GM12878 (cell line): ENCODE data around the gene AKAP9. TPM values are rescaled to one million over a fixed set of nuclear protein-coding genes. Genes with fewer than 3 reads are reported as not detected.
A peak's percentile ranks its signal among the peaks of the same experiment; 100 is the strongest.

Experiments
- ATAC-seq: fragments of 200-7000 bp; cut with Tn5 transposase; 3 replicates; pipeline ENCODE4 v1.9.1; 2020; ENCODE audit warnings: mild to moderate bottlenecking, moderate library complexity
- BruUV-seq: library from RNA; stranded (reverse); fragments of 400-500 nt; replicated peaks from 2 replicates; lab custom pipeline; 2021; lab: Mats Ljungman, UMichigan
- CTCF ChIA-PET: fragments of 300-600 bp; sonication (Branson Sonifier 250); formaldehyde crosslinking; extraction: SDS; loops from one replicate; lab custom pipeline; 2021; ENCODE audit warnings: inconsistent platforms; lab: Yijun Ruan, JAX
- POLR2A ChIA-PET: fragments of 350-600 bp; formaldehyde crosslinking; extraction: SDS; loops from one replicate; lab custom pipeline; 2021; ENCODE audit warnings: inconsistent platforms; lab: Charles Lee
- RAD21 ChIA-PET: fragments of 300-600 bp; sonication (Branson Sonifier 250); formaldehyde crosslinking; loops from one replicate; lab custom pipeline; 2023; ENCODE audit warnings: antibody characterized with exemption; ENCODE audit not compliant: unreplicated experiment; lab: Charles Lee
- SMC1A ChIA-PET: fragments of 300-600 bp; sonication (Branson Sonifier 250); formaldehyde crosslinking; loops from one replicate; lab custom pipeline; 2023; ENCODE audit not compliant: unreplicated experiment, uncharacterized antibody; lab: Charles Lee
- DNase-seq: peaks from one replicate; pipeline ENCODE4 v3.0.0-alpha.2; 2011; ENCODE audit warnings: low read depth, low spot score
- FAIRE-seq: peaks from 3 replicates; lab custom pipeline; 2011; peaks lifted over from hg19 to GRCh38; lab: Jason Lieb, UNC
- H2AFZ ChIP-seq: 2 replicates; pipeline ENCODE4 v1.6.0; 2011; ENCODE audit warnings: low read depth, low read length, control low read depth; ENCODE audit not compliant: control insufficient read depth
- H3K27ac ChIP-seq: 2 replicates; pipeline ENCODE4 v1.5.1; 2011; ENCODE audit warnings: control low read depth; ENCODE audit not compliant: control insufficient read depth, insufficient read depth
- H3K27me3 ChIP-seq, 2 experiments: replicated peaks in 1 of 2; 2 replicates each; pipeline versions ENCODE4 v1.6.0 to v1.6.1; 2011; ENCODE audit warnings: low read length in 1 of 2; ENCODE audit not compliant: control insufficient read depth in 2 of 2, insufficient read depth in 2 of 2
- H3K36me3 ChIP-seq, 2 experiments: 2 replicates each; pipeline ENCODE4 v1.5.1; 2011; ENCODE audit warnings: low read length in 1 of 2; ENCODE audit not compliant: control insufficient read depth in 2 of 2, insufficient read depth in 2 of 2
- H3K4me1 ChIP-seq: 2 replicates; pipeline ENCODE4 v1.6.1; 2011; ENCODE audit warnings: mild to moderate bottlenecking, low read length, moderate library complexity, mixed read lengths; ENCODE audit not compliant: control insufficient read depth, insufficient read depth
- H3K4me2 ChIP-seq: 2 replicates; pipeline ENCODE4 v1.6.0; 2011; ENCODE audit warnings: control low read depth; ENCODE audit not compliant: control insufficient read depth, insufficient read depth
- H3K4me3 ChIP-seq: fragments of 200-600 bp; sonication (generic); 2 replicates; pipeline ENCODE4 v1.5.1; 2016
- H3K79me2 ChIP-seq: 2 replicates; pipeline ENCODE4 v1.6.0; 2011; ENCODE audit warnings: low read length; ENCODE audit not compliant: control insufficient read depth, insufficient read depth
- H3K9ac ChIP-seq: 2 replicates; pipeline ENCODE4 v1.8.0; 2011; ENCODE audit warnings: low read length, control low read depth, mixed read lengths; ENCODE audit not compliant: control insufficient read depth, insufficient read depth
- H3K9me3 ChIP-seq: replicated peaks from 3 replicates; pipeline ENCODE4 v1.5.1; 2011; ENCODE audit warnings: mild to moderate bottlenecking, low read length; ENCODE audit not compliant: control insufficient read depth, insufficient read depth
- H4K20me1 ChIP-seq: 2 replicates; pipeline ENCODE4 v1.6.0; 2011; ENCODE audit not compliant: control insufficient read depth, insufficient read depth
- BHLHE40 ChIP-seq, 2 experiments: fragments of 450-650 bp in 1 of 2; IDR thresholded peaks; 2 replicates each; pipeline ENCODE4 v1.6.1; 2011 to 2017; ENCODE audit warnings: low read depth in 2 of 2, borderline replicate concordance in 1 of 2, improper control_type of control experiment in 1 of 2, low read length in 1 of 2, mild to moderate bottlenecking in 1 of 2
- CREM ChIP-seq: IDR thresholded peaks from 2 replicates; pipeline ENCODE4 v1.6.1; 2014; ENCODE audit warnings: antibody characterized with exemption, low read depth
- E2F8 ChIP-seq: fragments of 450-650 bp; IDR thresholded peaks from 2 replicates; pipeline ENCODE4 v1.6.1; 2018; ENCODE audit warnings: mild to moderate bottlenecking, low read depth, moderate library complexity; ENCODE audit not compliant: partially characterized antibody
- ELK1 ChIP-seq: IDR thresholded peaks from 2 replicates; pipeline ENCODE4 v1.6.1; 2012; ENCODE audit warnings: low read depth, low read length, improper control_type of control experiment
- HDAC6 ChIP-seq: fragments of 200-600 bp; sonication (generic); IDR thresholded peaks from one replicate; pipeline ENCODE4 v1.8.0; 2017; ENCODE audit warnings: antibody characterized with exemption; ENCODE audit not compliant: unreplicated experiment
- NFIC ChIP-seq: IDR thresholded peaks from 2 replicates; pipeline ENCODE4 v1.6.1; 2012; ENCODE audit warnings: low read depth, mild to moderate bottlenecking, inconsistent platforms, low read length, moderate library complexity
- NFYB ChIP-seq: IDR thresholded peaks from 2 replicates; pipeline ENCODE4 v1.6.1; 2011; ENCODE audit warnings: low read depth, mild to moderate bottlenecking, low read length, improper control_type of control experiment, moderate library complexity; ENCODE audit not compliant: insufficient read depth
- PAX8 ChIP-seq: fragments of 450-650 bp; IDR thresholded peaks from 2 replicates; pipeline ENCODE4 v1.6.1; 2017; ENCODE audit warnings: mild to moderate bottlenecking, moderate library complexity
- RAD21 ChIP-seq: IDR thresholded peaks from 2 replicates; pipeline ENCODE4 v1.6.1; 2011; ENCODE audit warnings: mild to moderate bottlenecking, low read depth, low read length, moderate library complexity; ENCODE audit not compliant: insufficient read depth
- RUNX3 ChIP-seq: IDR thresholded peaks from 2 replicates; pipeline ENCODE4 v1.6.1; 2012; ENCODE audit warnings: low read length, inconsistent platforms
- SUZ12 ChIP-seq: fragments of 200-600 bp; sonication (generic); IDR thresholded peaks from one replicate; pipeline ENCODE4 v1.6.1; 2018; ENCODE audit warnings: antibody characterized with exemption, mild to moderate bottlenecking; ENCODE audit not compliant: unreplicated experiment
- TBL1XR1 ChIP-seq: IDR thresholded peaks from 2 replicates; pipeline ENCODE4 v1.6.1; 2012; ENCODE audit warnings: low read depth, low read length, improper control_type of control experiment
- TCF3 ChIP-seq: IDR thresholded peaks from 2 replicates; pipeline ENCODE4 v1.6.1; 2012; ENCODE audit warnings: low read depth, mild to moderate bottlenecking, low read length, borderline replicate concordance; ENCODE audit not compliant: insufficient read depth
- ZBTB40 ChIP-seq: fragments of 450-650 bp; IDR thresholded peaks from 2 replicates; pipeline ENCODE4 v1.6.1; 2016; ENCODE audit warnings: mild to moderate bottlenecking, moderate library complexity, borderline replicate concordance
- ZNF274 ChIP-seq: IDR thresholded peaks from one replicate; pipeline ENCODE4 v1.8.0; 2011; ENCODE audit not compliant: insufficient read length, insufficient read depth
- WGBS: methylation state at CpG from one replicate; pipeline ENCODE4 v1.1.6; 2016; ENCODE audit warnings: low lambda C conversion rate; ENCODE audit not compliant: insufficient replicate concordance, insufficient coverage; ENCODE audit errors: missing lambda C conversion rate; 5-methylcytosine and 5-hydroxymethylcytosine counted together
- in situ Hi-C: fragments of 300-500 bp; cut with MboI; formaldehyde crosslinking; loops from 9 replicates; pipeline ENCODE4 v1.14.3; 2018; ENCODE audit warnings: mixed read lengths
- intact Hi-C: fragments of 100-400 bp; cut with micrococcal nuclease; formaldehyde crosslinking; loops from one replicate; pipeline ENCODE4 v1.14.2; 2022; ENCODE audit not compliant: unreplicated experiment
- polyA plus RNA-seq, 11 experiments: library from polyadenylated mRNA; depleted of rRNA in 4 of 11; unstranded in 6 of 11; stranded (reverse) in 5 of 11; fragments of >200 nt; fragmentation: Nextera tagmentation in 4 of 11; fragmentation: Illumina TruSeq in 1 of 11; extraction: Ambion mirVana in 4 of 11; extraction: Trizol in 1 of 11; gene quantifications; 1 replicate in 1 of 11; 2 replicates in 10 of 11; pipeline versions ENCODE4 v1.2.1 to v1.2.3, GENCODE V29; 2011 to 2016; ENCODE audit warnings: inconsistent platforms in 2 of 11, missing spikeins in 2 of 11, low read depth in 1 of 11
- total RNA-seq, 4 experiments: library from RNA; depleted of rRNA in 3 of 4; stranded (reverse); fragments of >200 nt in 3 of 4; fragmentation: Illumina TruSeq in 1 of 4; extraction: Trizol in 1 of 4; gene quantifications; 2 replicates each; pipeline versions ENCODE4 v1.2.1 to v1.2.3, GENCODE V29; 2013 to 2021

Gene AKAP9
- total and polyA plus RNA-seq, 10 of the 15 experiments (the other 5 are each of a cell fraction or from before 2014, with no cell fraction given), result 21.1 to 62.8 (median 31.6) TPM

GRCh38 chr7:92057375-92057774, 116.7 kb downstream of the AKAP9 start (continued):
- TF ChIP-seq E2F8, result no peak
- TF ChIP-seq HDAC6, result no peak

GRCh38 chr7:92058040-92058439, 117.4 kb downstream of the AKAP9 start:
- Histone ChIP-seq H3K27me3 (no peaks in the 10 kb centered on the region), H3K4me2 (no peak overlapping the region), H3K79me2 (no peaks in the 10 kb centered on the region), H3K36me3 (peaks cover 0 to 7% of the 10 kb centered on the region in 2 experiments; a peak in 1 of 4 replicates), H3K9ac (no peak overlapping the region), H3K9me3 (no peaks in the 10 kb centered on the region), H3K27ac (no peak overlapping the region), H3K4me1 (no peaks in the 10 kb centered on the region), H3K4me3 (no peak overlapping the region; the same call in 1 of the 2 replicates), H4K20me1 (no peaks in the 10 kb centered on the region), H2AFZ (no peak overlapping the region)
- CTCF ChIA-PET, result no interaction called here
- WGBS, result 8% methylated on average over 5 of the region's 5 CpGs
- ATAC-seq (peak; percentile 60), FAIRE-seq (no peak), DNase-seq (peak; percentile 8)
- POLR2A ChIA-PET, result no interaction called here
- SMC1A ChIA-PET, result interaction anchor here (1.2 to 1.5 kb wide), 2 partner anchors 10 to 14 kb away, joined by 4 to 5 read pairs; no protein-coding TSS in a partner anchor
- RAD21 ChIA-PET, result no interaction called here
- in situ Hi-C loops (no loop called here), intact Hi-C loops (no loop called here)
- BruUV-seq, result TSS peak; percentile 26
- TF ChIP-seq ZBTB40, result no peak
- TF ChIP-seq PAX8, result no peak
- no peak for TF ChIP-seq TBL1XR1
- TF ChIP-seq ELK1, result no peak
- TF ChIP-seq BHLHE40 (IDR thresholded peaks at IDR 0.05; ENCODE audit: borderline replicate concordance in 1 of 2, low read depth in 2 of 2, low read length in 1 of 2), result peak; percentile 69 to 73
- TF ChIP-seq NFYB, result no peak
- no peak for TF ChIP-seq RAD21
- TF ChIP-seq ZNF274, result no peak
- no peak for TF ChIP-seq TCF3
- TF ChIP-seq RUNX3, result peak; percentile 85
- TF ChIP-seq NFIC, result 0 out of 2 replicates have a peak, but pooled peaks have one; percentile 24
- TF ChIP-seq SUZ12, result no peak
- no peak for TF ChIP-seq CREM
